Myocyte (in vitro differentiated cells): ENCODE measurements around the gene TCERG1L. TPM values are rescaled to one million over a fixed set of nuclear protein-coding genes. Genes with fewer than 3 reads are reported as not detected.

Experiments
- DNase-seq: peaks from one replicate; pipeline ENCODE4 v3.0.0-alpha.2; 2012; ENCODE audit warnings: low read depth
- total RNA-seq: library from RNA; depleted of rRNA; stranded (reverse); fragments of >200 nt; gene quantifications from 2 replicates; pipeline ENCODE4 v1.2.3, GENCODE V29; 2014

TCERG1L gene
- total RNA-seq, 1 donor from 2014 or later, result not detected

GRCh38 chr10:131047501-131047900 is 264.0 kb downstream of the TCERG1L start:
- no peak for DNase-seq

- DNase-seq, result no peak
These were observed 265.3 kb downstream of the TCERG1L start for GRCh38 chr10:131046194-131046593.

DNA sequence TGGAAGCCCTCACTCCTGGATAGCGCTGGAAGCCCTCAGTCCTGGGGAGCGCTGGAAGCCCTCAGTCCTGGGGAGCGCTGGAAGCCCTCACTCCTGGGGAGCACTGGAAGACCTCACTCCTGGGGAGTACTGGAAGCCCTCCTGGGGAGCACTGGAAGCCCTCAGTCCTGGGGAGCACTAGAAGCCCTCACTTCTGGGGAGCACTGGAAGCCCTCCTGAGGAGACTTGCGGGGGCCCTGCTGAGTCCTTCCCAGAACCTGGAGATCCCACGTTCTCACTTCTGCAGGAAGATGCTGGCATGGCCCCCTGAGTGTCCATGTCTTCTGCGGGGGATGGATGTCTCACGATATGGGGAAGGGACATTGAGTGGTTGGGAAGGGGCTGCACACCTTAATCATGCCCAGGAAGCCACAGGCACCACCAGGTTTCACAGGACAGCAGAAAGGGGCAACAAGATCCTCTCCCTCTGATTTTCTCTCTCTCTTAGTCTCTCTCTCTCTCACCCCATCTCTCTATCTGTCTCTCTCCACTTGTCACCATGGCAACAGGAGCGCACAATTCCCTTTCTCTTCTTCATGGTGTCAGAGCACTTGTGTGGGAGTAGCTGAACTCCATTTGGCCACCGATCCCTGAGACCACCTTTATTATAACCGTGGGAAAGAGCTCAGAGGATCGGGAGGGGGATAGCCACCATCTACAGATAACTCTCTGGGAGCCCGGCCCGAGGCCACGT is 267.0 kb downstream of the TCERG1L start:
- DNase-seq, result no peak

DNA sequence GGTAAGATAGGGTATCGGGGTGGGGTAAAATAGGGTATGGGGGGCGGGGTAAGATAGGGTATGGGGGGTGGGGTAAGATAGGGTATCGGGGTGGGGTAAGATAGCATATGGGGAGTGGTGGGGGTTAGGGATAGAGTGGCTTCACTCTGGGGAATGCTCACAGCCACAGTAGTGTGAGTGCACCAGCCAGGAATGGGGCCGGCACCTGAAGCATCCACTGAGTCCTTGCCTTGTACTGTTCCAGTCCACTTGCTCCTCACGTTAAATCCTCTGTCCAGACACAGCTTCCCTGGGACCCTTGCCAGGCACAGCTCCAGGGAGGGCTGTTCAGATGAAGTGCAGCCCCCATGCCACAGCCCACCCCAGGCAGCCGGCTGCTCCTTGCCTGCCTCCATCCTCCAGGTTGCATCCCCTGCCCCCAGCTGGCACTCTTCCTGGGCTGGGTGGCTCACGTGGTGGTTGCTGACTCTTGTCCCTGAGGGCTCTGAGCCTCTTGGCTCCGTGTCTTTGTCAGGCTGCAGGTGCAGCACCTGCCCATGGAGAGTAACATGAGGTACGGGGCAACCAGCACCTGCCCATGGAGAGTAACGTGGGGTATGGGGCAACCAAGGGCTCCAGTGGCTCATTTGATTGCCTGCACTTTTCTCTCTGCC is 268.4 kb downstream of the TCERG1L start:
- no peak for DNase-seq
